Measurements from ENCODE around the gene NDUFA11. TPM values are rescaled to one million over a fixed set of nuclear protein-coding genes. Genes with fewer than 3 reads are reported as not detected.
A peak's percentile ranks its signal among the peaks of the same experiment; 100 is the strongest.

The NDUFA11 gene
- polyA plus RNA-seq, 3 donors = 188 to 552 (median 396) TPM

GRCh38 chr19:5893907-5894703, 9.5 kb downstream of the NDUFA11 start:
- DNase-seq = no peak
- Mint-ChIP-seq H3K9me3 (peaks cover 0 to 2% (median 0%) of the 10 kb centered on the region in 7 donors), H3K36me3 (peaks cover 18 to 35% of the 10 kb centered on the region in 2 donors), H3K27ac (peak overlapping the region in 1 of 7 donors; percentile 41), H3K4me1 (no peaks in the 10 kb centered on the region), H3K27me3 (ENCODE audit: low read depth in 3 of 3) (peaks cover 20 to 37% (median 22%) of the 10 kb centered on the region in 3 donors), H3K4me3 (no peak overlapping the region)
- Histone ChIP-seq H3K79me2 (ENCODE audit: insufficient read depth, low read length) (peaks cover 14% of the 10 kb centered on the region), H3K4me1 (ENCODE audit: control insufficient read depth in 1 of 2, insufficient read depth in 2 of 2, low read length in 2 of 2) (no peaks in the 10 kb centered on the region), H4K20me1 (ENCODE audit: insufficient read depth, low read length) (peaks cover 28% of the 10 kb centered on the region), H3K4me3 (replicated peaks in 1 of 3; ENCODE audit: low read depth in 2 of 3, low read length in 3 of 3) (no peak overlapping the region), H3K9me3 (replicated peaks in 1 of 2; ENCODE audit: control insufficient read depth in 1 of 2, insufficient read depth in 1 of 2, low read length in 2 of 2) (no peaks in the 10 kb centered on the region), H2AFZ (ENCODE audit: insufficient read depth, low read depth, low read length, poor library complexity, severe bottlenecking) (no peak overlapping the region), H3K27me3 (ENCODE audit: control insufficient read depth in 2 of 2, insufficient read depth in 2 of 2, low read length in 2 of 2) (peaks cover 0 to 14% of the 10 kb centered on the region in 2 donors), H3K36me3 (replicated peaks in 1 of 2; ENCODE audit: control insufficient read depth in 1 of 2, insufficient read depth in 2 of 2, low read length in 2 of 2) (peaks cover 31 to 32% of the 10 kb centered on the region in 2 donors), H3K27ac (ENCODE audit: low read depth in 1 of 2, low read length in 2 of 2) (no peak overlapping the region), H3K4me2 (replicated peaks; ENCODE audit: extremely low read depth, low read length, poor library complexity, severe bottlenecking) (no peak overlapping the region), H3K9ac (ENCODE audit: insufficient read depth, low read length, poor library complexity, severe bottlenecking) (no peak overlapping the region)
- TF ChIP-seq, protein P1, sequence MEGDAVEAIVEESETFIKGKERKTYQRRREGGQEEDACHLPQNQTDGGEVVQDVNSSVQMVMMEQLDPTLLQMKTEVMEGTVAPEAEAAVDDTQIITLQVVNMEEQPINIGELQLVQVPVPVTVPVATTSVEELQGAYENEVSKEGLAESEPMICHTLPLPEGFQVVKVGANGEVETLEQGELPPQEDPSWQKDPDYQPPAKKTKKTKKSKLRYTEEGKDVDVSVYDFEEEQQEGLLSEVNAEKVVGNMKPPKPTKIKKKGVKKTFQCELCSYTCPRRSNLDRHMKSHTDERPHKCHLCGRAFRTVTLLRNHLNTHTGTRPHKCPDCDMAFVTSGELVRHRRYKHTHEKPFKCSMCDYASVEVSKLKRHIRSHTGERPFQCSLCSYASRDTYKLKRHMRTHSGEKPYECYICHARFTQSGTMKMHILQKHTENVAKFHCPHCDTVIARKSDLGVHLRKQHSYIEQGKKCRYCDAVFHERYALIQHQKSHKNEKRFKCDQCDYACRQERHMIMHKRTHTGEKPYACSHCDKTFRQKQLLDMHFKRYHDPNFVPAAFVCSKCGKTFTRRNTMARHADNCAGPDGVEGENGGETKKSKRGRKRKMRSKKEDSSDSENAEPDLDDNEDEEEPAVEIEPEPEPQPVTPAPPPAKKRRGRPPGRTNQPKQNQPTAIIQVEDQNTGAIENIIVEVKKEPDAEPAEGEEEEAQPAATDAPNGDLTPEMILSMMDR (IDR thresholded peaks at IDR 0.05) = no peak
- 77% methylated on average over 23 of the region's 28 CpGs for WGBS (ENCODE audit: insufficient coverage)
- intact Hi-C loops (cut with micrococcal nuclease) = loop anchor here in 1 of 2 donors (5.0 kb wide), 1 partner anchor 87 kb away; the partner anchor contains the start of gene NRTN

GRCh38 chr19:5893296-5893903, 10.2 kb downstream of the NDUFA11 start:
- Histone ChIP-seq H3K27ac (ENCODE audit: low read depth in 1 of 2, low read length in 2 of 2) (no peak overlapping the region), H3K4me1 (ENCODE audit: control insufficient read depth in 1 of 2, insufficient read depth in 2 of 2, low read length in 2 of 2) (no peaks in the 10 kb centered on the region), H3K9me3 (replicated peaks in 1 of 2; ENCODE audit: control insufficient read depth in 1 of 2, insufficient read depth in 1 of 2, low read length in 2 of 2) (no peaks in the 10 kb centered on the region), H3K4me2 (replicated peaks; ENCODE audit: extremely low read depth, low read length, poor library complexity, severe bottlenecking) (no peak overlapping the region), H3K79me2 (ENCODE audit: insufficient read depth, low read length) (peaks cover 9% of the 10 kb centered on the region), H4K20me1 (ENCODE audit: insufficient read depth, low read length) (peaks cover 21% of the 10 kb centered on the region), H3K36me3 (replicated peaks in 1 of 2; ENCODE audit: control insufficient read depth in 1 of 2, insufficient read depth in 2 of 2, low read length in 2 of 2) (peaks cover 31 to 32% of the 10 kb centered on the region in 2 donors), H3K27me3 (ENCODE audit: control insufficient read depth in 2 of 2, insufficient read depth in 2 of 2, low read length in 2 of 2) (peaks cover 0 to 14% of the 10 kb centered on the region in 2 donors), H3K9ac (ENCODE audit: insufficient read depth, low read length, poor library complexity, severe bottlenecking) (no peak overlapping the region), H2AFZ (ENCODE audit: insufficient read depth, low read depth, low read length, poor library complexity, severe bottlenecking) (no peak overlapping the region), H3K4me3 (replicated peaks in 1 of 3; ENCODE audit: low read depth in 2 of 3, low read length in 3 of 3) (no peak overlapping the region)
- intact Hi-C loops (cut with micrococcal nuclease) = loop anchor here in 1 of 2 donors (5.0 kb wide), 1 partner anchor 86 kb away; the partner anchor contains the start of gene NRTN
- peaks cover 0 to 2% (median 0%) of the 10 kb centered on the region in 7 donors for H3K9me3 Mint-ChIP-seq
- no peak overlapping the region for H3K27ac Mint-ChIP-seq
- H3K27me3 Mint-ChIP-seq (ENCODE audit: low read depth in 3 of 3) = peaks cover 22 to 38% (median 24%) of the 10 kb centered on the region in 3 donors
- DNase-seq = no peak
- no peaks in the 10 kb centered on the region for H3K4me1 Mint-ChIP-seq
- no peak overlapping the region for H3K4me3 Mint-ChIP-seq
- H3K36me3 Mint-ChIP-seq = peaks cover 18 to 35% of the 10 kb centered on the region in 2 donors
- WGBS (ENCODE audit: insufficient coverage) = 79% methylated on average over 11 of the region's 13 CpGs
- TF ChIP-seq, protein P1 (IDR thresholded peaks at IDR 0.05) = no peak
